ENCODE measurements around the gene CBX6. TPM values are rescaled to one million over a fixed set of nuclear protein-coding genes. Genes with fewer than 3 reads are reported as not detected.

Gene CBX6
- total RNA-seq, 1 donor from 2014 or later = 32.9 TPM

DNA sequence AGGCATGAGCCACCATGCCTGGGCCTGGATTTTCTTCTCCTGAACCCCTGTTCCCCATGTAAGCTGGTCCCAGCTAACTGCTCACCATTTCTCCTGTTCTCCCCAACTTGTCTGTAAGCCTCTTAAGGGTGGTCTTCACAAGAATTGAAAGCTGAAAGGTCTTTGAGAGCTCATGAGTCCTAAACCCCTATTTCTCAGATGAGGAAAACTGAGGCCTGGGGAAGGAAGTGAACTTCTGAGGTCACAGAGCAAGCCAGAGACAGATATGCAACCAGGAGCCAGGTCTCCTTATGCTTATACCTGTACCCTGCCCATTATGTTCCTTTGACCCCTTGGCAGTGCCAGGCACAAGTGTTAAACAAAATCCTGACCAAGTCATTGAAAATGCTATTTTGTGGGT is 44.5 kb downstream of the CBX6 start:
- Histone ChIP-seq H3K4me1 (no peaks in the 10 kb centered on the region), H3K27ac (replicated peaks) (no peak overlapping the region), H3K36me3 (peaks cover 3% of the 10 kb centered on the region), H3K27me3 (ENCODE audit: low read depth) (no peaks in the 10 kb centered on the region), H3K9me3 (replicated peaks) (no peaks in the 10 kb centered on the region), H3K4me3 (no peak overlapping the region)
- TF ChIP-seq, protein P1, sequence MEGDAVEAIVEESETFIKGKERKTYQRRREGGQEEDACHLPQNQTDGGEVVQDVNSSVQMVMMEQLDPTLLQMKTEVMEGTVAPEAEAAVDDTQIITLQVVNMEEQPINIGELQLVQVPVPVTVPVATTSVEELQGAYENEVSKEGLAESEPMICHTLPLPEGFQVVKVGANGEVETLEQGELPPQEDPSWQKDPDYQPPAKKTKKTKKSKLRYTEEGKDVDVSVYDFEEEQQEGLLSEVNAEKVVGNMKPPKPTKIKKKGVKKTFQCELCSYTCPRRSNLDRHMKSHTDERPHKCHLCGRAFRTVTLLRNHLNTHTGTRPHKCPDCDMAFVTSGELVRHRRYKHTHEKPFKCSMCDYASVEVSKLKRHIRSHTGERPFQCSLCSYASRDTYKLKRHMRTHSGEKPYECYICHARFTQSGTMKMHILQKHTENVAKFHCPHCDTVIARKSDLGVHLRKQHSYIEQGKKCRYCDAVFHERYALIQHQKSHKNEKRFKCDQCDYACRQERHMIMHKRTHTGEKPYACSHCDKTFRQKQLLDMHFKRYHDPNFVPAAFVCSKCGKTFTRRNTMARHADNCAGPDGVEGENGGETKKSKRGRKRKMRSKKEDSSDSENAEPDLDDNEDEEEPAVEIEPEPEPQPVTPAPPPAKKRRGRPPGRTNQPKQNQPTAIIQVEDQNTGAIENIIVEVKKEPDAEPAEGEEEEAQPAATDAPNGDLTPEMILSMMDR (IDR thresholded peaks at IDR 0.05; ENCODE audit: borderline replicate concordance) = no peak
- intact Hi-C loops (cut with micrococcal nuclease) = no loop called here
- no peak for DNase-seq

DNA sequence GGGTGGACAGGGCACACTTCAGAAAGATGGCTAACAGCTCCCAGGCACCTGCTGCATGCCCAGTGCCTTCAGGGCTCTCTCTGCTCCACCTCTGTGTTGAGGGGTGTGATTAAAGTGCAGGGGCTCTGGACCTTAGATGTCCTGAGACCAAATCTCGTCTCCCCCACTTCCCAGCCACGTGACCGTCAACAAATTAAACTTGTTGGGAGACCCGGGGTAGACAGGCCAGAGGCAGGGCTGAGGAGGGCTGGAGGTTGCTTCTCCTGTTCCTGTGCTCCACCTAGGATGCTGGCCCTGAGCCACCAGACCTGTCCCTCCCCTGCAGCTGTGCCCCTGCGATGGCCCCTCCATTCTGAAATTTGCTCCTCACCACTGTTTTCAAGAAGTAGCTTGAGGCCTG is 45.2 kb downstream of the CBX6 start:
- no peak for DNase-seq
- Histone ChIP-seq H3K9me3 (replicated peaks) (no peaks in the 10 kb centered on the region), H3K27ac (replicated peaks) (no peak overlapping the region), H3K27me3 (ENCODE audit: low read depth) (no peaks in the 10 kb centered on the region), H3K36me3 (peaks cover 3% of the 10 kb centered on the region), H3K4me1 (no peaks in the 10 kb centered on the region), H3K4me3 (no peak overlapping the region)
- intact Hi-C loops (cut with micrococcal nuclease) = no loop called here
- TF ChIP-seq, protein P1 (IDR thresholded peaks at IDR 0.05; ENCODE audit: borderline replicate concordance) = no peak

DNA sequence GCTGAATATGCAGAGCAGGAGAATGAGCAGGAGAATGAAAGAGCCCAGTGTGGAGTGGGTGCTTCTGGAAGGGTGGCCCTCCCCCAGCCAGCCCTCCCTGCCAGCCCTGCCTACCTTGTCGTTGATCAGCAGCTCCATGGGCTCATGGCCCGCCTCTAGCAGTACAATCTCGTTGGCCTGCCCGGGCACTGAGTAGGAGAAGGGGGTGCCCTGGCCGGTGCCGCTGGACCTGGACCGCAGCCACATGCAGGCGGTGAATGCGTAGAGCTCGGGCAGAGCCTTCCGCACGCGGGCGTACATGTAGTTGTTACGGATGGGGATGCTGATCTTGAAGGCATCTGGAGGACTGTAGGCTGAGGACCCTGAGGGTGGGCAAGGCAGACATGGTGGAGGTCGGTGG is 45.6 kb downstream of the CBX6 start:
- intact Hi-C loops (cut with micrococcal nuclease) = no loop called here
- TF ChIP-seq, protein P1 (IDR thresholded peaks at IDR 0.05; ENCODE audit: borderline replicate concordance) = no peak
- no peaks in the 10 kb centered on the region for H3K9me3 ChIP-seq (replicated peaks)
- H3K27ac ChIP-seq (replicated peaks) = no peak overlapping the region
- H3K4me1 ChIP-seq = no peaks in the 10 kb centered on the region
- H3K36me3 ChIP-seq = peaks cover 3% of the 10 kb centered on the region
- H3K4me3 ChIP-seq = no peak overlapping the region
- no peak for DNase-seq
- no peaks in the 10 kb centered on the region for H3K27me3 ChIP-seq (ENCODE audit: low read depth)

DNA sequence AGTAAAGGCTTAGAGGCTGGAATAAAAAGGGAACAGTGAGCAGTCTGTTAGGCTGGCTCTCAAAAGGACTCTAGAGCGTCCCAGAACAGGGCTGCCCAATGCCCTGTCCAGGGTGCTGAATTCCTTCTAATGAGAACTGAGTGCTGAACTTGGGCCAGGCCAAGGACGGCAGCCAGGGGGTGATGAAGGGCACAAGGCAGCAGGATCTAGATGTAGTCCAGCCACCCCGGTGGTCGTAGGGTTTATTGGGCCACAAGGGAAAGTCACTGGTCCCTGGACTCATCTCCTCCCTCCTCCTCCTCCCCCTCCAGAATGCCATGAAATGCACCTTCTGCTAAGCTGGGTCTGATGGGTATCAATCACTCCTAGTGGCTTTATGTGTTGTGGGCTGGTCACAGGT is 47.4 kb downstream of the CBX6 start:
- intact Hi-C loops (cut with micrococcal nuclease) = no loop called here
- Histone ChIP-seq H3K4me3 (no peak overlapping the region), H3K36me3 (peaks cover 3% of the 10 kb centered on the region), H3K27me3 (ENCODE audit: low read depth) (no peaks in the 10 kb centered on the region), H3K4me1 (no peaks in the 10 kb centered on the region), H3K27ac (replicated peaks) (no peak overlapping the region), H3K9me3 (replicated peaks) (no peaks in the 10 kb centered on the region)
- TF ChIP-seq, protein P1 (IDR thresholded peaks at IDR 0.05; ENCODE audit: borderline replicate concordance) = peak; percentile 54
- peak; percentile 38 for DNase-seq

DNA sequence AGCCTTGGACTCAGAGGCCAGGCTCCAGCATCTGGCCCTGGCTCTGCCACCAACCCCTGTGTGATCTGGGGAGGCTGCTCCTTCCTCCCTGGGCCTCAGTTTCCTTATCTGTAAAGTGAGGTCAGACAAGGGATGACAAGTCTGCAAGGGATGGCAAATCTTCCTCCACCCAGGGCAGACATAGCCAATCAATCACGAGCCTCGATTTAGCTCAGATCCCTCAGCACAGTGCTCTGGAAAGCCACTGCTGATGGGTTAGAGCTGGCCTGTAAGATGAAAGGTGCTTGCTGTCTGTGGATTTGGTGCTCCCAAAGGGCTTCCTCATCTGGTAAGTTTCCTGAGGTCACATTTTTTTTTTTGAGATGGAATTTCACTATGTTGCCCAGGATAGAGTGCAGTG is 48.4 kb downstream of the CBX6 start:
- H3K4me3 ChIP-seq = no peak overlapping the region
- peaks cover 3% of the 10 kb centered on the region for H3K36me3 ChIP-seq
- intact Hi-C loops (cut with micrococcal nuclease) = no loop called here
- no peaks in the 10 kb centered on the region for H3K27me3 ChIP-seq (ENCODE audit: low read depth)
- no peaks in the 10 kb centered on the region for H3K9me3 ChIP-seq (replicated peaks)
- no peak overlapping the region for H3K27ac ChIP-seq (replicated peaks)
- DNase-seq = no peak
- TF ChIP-seq, protein P1 (IDR thresholded peaks at IDR 0.05; ENCODE audit: borderline replicate concordance) = no peak
- no peaks in the 10 kb centered on the region for H3K4me1 ChIP-seq

DNA sequence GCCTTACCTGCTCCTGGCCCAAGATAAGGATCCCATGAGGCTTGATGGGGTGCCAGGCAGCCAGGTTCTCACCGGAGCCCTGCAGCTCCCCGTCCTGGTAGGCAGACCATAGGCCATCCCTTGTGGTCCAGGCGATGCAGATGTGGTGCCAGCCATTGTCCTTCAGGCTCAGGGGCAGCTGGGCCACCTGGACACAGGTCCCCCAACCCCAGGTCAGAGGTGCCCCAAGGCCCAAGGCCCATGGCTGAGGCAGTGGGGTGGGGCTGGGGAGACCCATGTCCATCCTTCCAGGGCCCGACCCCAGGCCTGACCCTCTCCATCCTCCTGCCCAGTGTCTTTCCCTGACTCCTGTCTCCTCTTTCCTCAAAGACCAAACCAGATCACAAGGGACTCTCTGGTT is 48.9 kb downstream of the CBX6 start:
- H3K4me1 ChIP-seq = no peaks in the 10 kb centered on the region
- intact Hi-C loops (cut with micrococcal nuclease) = no loop called here
- no peak overlapping the region for H3K4me3 ChIP-seq
- H3K36me3 ChIP-seq = peaks cover 3% of the 10 kb centered on the region
- no peaks in the 10 kb centered on the region for H3K9me3 ChIP-seq (replicated peaks)
- DNase-seq = no peak
- H3K27me3 ChIP-seq (ENCODE audit: low read depth) = no peaks in the 10 kb centered on the region
- H3K27ac ChIP-seq (replicated peaks) = no peak overlapping the region
- TF ChIP-seq, protein P1 (IDR thresholded peaks at IDR 0.05; ENCODE audit: borderline replicate concordance) = no peak
